ENCODE data around the gene C16orf95.
"Not testable (repeated sequence)": the region's sequence is repeated elsewhere in the genome, so short reads cannot be mapped to it uniquely, and the experiment has no call there.

The C16orf95 gene

DNA sequence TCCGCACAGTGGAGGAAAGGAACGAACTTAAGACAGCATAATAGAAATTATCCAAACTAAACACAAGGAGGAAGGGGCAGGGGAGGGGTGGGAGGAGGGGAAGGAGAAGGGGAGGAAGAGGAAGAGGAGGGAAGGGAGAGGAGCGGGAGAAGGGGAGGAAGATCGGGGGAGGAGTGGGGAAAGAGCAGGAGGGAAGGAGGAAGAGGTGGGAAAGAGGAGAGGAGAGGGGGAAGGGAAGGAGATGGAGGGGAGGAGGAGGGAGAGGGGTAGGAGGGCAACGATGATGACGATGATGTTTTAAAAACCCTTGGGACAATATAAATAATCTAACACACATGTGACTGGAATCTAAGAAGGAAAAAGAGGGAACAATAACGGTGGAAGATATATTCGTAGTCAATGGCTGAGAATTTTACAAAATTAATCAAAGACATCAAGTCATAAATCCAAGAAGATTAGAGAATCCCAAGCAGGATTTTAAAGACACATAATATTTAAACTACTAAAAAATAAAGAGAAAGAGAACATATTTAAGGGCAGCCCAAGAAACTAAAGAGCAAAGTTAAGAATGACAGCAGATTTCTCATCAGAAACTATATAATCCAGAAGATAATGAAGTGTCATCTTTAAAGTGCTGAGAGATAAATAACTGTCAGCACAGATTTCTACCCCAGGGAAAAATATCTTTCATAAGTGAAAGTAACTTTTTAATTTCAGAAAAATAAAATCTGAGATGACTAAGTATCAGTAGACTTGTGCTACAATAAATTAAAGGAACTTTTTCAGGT is 30.2 kb downstream of the C16orf95 start:
- DNase-seq (ENCODE audit: low spot score) = no peak

DNA sequence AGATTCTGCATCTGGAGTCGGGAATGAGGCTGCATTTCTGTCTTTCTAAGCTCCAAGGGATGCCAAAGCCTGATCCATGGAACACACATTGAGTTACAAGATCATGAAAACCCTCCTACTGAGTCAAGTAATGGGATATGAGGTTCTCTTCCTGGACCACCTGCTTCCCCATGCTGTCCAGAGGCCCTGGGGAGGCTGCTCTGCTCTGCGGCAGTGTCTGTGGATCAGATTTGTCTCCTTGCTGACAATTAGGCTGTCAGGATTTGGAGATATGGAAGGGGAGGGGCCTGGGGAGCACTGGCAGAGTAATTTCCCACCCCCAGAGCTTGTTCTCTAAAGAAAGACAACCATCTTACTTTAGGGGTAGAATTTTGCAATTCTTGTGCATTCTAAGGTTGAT is 33.0 kb downstream of the C16orf95 start:
- DNase-seq (ENCODE audit: low spot score) = no peak

DNA sequence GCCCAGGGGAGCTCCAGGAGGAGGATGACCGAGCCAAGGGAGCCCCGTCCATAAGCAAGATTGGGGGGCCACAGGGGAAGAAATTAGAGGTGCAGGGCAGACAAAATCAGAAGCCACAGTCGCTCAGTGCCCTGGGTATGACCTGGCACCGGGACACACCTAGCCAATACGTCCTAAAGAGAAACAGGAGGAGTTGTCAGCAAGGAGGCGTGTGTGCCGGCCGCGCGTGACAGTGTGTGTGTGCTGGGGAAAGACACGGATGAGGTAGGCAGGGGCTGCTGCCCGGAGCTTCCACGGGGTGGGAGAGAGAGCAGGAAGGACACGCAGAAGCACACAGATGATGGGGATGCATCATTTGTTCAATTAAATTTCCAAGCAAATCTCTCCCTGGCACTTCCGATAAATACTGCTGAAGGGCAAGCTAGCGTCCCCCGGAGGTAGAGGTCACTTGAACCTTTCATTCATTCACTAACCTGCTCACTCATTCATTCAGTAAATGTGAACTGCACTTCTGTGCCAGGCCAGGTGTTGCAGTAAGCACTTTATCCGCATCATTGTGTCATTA is 38.0 kb downstream of the C16orf95 start:
- DNase-seq (ENCODE audit: low spot score) = no peak

DNA sequence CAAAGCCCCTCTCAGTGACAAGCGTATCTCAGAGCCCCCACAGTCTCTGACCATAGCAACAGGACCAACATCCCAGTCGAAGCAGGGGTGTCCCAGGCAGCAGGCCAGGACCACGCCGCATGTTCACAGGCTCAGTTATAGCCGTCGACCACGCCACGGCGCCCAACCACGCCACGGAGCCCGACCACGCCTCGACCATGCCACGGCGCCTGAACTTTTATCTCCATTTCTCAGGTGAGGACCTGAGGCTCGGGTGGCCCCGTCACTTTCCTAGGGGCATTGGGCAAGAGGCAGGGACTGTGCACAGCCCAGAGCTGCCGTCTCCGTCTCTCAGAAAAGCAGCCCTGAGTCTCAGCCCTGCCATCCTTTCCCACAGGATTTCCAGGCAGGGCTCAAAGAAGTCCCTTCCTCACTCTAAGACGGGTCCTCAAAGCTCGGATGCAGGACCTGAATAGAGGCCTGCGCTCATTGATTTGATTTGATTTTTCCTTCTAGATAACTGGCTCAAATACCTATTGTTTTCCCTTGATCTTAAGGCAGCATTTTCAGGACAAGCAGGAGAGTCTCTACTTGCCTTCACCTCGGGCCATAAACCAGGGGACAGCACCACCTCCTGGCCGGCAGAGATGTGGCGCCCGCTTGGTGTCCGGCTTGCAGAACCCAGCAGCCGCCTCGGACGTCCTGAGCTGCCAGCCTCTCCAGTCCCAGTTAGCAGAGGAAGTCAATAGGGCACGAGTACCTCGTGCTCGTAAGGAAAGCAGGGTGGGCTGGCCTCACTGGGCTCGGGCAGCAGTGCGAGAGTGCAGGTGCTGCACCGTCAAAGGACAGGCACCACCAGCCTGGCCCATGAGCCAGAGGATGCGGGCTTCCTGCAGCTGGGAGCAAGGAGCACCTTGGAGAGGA is 38.8 kb downstream of the C16orf95 start:
- peak; percentile 81 for DNase-seq (ENCODE audit: low spot score)

DNA sequence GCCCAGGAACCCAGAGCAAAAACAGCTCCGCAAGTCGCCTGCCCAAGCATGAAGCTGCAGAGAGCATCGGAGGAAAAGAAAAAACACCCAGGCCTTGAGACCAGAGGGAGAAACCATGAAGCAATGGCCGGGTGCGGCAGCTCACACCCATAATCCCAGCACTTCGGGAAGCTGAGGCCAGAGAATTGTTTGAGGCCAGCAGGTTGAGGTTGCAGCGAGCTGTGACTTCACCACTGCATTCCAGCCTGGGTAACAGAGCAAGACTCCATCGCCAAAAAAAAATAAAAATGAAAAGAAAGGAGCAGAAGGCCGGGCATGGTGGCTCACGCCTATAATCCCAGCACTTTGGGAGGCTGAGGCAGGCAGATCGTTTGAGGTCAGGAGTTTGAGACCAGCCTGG is 40.3 kb downstream of the C16orf95 start:
- no peak for DNase-seq (ENCODE audit: low spot score)

DNA sequence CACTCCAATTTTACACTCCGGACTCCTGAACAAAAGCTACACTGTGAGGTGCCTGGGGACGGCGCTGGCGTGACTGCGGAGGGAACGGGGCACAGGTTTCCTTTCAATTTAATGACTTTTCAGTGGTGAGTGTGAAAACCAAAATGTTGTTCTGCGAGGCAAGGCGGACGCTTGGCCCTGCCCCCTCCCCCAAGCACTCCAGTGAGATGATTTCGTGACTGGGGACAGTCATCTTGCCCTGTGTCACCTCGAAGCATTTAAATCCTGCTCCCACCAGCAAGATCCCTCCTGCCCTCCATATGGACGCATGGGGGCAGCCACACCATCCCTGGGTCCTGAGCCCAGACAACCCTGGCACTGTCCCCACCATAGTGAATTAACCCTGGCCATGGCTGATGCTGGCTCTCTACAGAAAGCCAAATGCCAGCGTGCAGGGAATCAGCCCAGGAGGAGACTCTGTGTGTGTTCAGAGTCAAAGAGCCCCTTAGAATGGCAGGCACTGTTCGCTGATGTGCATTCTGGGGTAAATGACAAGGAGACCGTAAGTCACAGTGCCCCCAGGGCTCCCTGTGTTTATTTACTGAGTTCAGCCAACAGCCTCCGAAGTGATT is 41.0 kb downstream of the C16orf95 start:
- DNase-seq (ENCODE audit: low spot score) = no peak

DNA sequence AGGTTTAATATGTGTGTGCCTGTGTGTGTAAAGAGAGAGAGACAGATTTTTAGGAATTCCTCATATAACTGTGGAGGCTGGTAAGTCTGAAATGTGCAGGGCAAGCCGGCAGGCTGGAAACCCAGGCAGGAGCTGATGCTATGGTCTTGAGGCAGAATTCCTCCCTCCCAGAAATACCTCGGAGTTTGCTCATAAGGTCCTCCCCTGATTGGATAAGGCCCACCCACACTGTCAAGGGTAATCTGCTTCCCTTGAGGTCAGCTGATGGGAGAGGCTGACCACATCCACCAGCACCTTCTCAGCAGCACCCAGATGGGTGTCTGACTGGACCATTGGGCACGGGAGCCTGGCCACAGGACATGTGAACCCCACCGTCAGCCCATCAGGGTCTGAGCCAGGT is 42.4 kb downstream of the C16orf95 start:
- DNase-seq (ENCODE audit: low spot score) = no peak

DNA sequence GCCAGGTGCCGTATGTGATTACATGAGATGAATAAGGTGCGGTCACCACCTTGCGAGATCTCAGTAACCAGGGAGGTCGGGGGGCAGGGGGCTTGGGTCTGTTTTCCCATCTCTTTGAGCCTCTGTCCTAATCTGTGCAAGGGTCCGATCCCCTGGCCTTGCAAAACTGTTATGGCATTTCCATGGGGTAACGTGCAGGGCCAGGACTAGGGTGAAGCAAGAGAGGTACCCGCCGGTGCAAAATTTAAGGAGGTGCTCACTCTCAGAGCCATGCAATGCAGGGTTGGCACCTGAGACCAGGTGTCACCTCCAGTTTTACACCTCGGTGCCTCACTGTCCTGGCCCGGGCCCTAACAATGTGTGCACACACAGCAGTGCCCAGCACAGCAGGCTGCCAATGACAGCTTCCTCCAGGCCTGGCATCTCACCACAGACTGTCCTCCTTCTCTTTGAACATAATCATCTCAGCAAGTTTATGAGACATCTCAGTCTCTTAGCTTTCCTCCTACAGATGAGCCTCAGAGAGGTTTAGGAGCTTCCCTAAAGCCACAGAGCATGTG is 43.6 kb downstream of the C16orf95 start:
- DNase-seq (ENCODE audit: low spot score) = no peak

DNA sequence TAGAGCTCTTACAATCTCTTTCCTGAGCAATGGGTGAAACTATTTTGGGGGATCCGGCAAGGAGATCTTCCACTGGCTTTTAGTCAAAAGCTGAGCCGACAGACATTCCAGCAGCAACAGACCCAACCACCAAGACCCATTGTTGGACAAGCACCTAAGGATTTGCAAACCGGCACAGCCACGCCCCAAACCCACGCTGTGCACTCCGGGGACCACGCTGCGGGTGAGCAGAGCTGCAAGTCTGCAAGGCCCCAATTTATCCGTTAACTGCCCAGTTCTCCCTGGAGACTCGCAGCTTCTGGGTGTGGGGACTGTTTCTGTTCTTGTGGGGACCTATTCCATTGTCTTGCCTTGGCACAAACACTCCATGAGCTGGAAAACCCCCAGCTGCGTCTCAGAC is 45.9 kb downstream of the C16orf95 start:
- DNase-seq (ENCODE audit: low spot score) = no peak

DNA sequence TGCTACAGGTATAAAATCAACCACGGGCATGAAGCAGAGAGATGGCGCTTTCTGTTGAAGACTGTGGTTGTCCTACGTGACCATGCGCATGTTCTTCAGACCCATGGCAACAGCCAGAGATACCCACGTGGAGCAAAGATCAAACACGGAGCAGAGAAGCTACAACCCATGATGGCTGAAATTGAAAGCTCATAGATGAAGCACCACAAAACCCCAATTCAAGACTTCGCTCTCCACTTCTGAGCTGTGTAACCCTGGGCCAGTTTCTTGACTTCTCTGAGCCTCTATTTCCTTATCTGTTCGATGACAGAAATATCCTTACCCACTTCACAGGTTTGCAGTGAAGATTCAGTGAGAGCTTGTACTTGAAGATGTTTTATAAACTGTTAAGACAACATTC is 49.6 kb downstream of the C16orf95 start:
- no peak for DNase-seq (ENCODE audit: low spot score)

DNA sequence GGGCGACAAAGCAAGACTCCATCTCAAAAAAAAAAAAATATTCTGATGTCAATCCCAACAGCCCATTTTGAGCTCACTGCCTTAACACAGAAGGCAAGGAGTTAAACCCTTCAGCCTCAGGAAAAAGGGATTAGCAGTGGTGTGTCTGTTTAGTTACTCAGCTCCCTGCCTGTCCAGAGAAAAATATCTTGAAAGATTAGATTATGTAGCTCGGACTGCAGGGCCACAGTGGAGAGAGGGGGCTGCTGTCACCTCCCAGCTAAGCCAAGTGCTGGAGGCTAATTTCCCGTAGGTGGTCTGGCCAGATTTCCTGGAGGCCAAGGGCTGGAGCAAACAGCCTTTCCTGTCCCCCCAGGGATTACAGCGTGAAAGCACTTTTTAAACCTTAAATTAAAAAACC is 50.3 kb downstream of the C16orf95 start:
- DNase-seq (ENCODE audit: low spot score) = no peak

DNA sequence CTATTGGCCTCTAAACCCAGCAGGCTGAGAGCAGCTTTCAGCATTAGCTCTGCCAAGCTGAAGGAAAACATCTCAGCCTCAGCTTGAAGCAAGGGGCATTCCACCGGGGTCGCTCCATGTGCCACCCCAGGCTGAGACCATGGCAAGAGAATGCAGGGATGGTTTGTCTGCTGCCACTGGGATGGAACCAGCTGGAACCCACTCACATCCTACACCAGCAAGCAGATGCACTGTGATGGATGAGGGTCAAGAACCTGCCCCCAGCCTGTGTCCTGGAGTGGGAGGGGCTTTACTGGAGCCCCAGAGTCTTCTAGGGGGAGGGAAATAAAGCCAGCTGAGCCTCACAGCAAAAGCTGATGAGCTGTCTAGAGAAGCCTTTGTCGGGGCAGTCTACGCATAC is 51.9 kb downstream of the C16orf95 start:
- DNase-seq (ENCODE audit: low spot score) = no peak

DNA sequence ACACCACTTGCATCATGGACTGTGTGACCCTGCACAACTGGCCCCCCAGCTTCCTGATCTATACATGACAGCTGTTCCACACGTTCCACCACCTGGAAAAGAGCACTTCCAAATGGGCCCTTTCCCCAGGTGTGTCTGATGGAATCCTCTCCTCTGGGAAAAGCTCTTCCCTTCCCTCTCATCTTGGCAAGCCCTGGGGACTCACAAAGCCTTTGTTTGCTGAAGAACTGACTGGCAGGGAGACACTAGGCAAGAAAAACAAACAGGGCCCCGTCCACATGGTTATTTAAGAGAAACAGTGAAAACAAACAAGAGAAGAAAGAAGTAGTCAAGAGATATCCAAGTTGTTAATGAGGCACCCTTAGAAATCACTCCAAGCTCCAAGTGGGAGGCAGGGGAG is 52.6 kb downstream of the C16orf95 start:
- no peak for DNase-seq (ENCODE audit: low spot score)

DNA sequence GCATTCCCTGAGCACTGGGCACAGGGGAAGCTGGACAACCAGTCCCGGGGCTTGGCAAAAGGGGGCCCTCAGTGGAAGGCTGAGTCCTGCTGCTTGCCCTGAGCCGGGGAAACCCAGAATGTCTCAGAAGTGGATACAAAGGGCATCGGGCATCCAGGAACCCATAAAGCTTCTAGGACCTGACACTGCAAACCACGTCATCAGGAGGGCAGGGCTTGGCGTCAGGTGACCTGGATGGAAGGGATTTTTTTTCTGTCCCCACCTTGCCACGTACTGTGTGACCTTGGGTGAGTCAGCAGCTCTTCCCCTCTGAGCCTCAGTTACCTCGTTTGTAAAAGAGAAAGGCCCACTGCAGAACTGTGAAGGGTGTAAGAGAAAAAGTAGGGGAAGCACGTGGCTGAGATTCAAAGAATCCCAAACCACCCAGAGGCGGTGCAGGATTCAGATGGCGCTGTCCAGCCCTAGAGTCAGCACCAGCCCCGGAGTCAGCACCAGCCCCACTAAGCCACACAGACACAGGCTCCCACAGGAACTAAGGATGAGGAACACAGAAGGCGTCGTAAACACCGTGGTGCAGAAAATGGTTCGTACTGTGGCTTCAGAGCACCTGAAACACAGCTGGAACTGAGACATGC is 53.7 kb downstream of the C16orf95 start:
- no peak for DNase-seq (ENCODE audit: low spot score)

DNA sequence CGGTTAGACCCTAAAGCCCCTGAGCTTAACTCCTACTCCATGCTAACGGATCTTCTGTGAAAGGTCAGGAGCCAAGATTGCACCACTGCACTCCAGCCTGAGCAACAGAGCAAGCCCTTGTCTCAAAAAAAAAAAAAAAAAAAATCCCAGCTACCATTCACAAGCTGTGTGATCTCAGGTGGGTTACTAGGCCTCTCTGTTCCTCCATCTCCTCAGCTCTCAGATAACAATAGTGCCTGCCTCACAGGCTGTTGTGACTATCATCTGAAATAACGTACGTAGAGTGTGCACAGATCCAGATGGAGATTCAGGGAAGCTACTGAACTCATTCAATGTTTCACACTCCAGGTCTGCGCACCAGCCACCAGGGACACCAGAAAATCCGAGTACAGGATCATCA is 57.8 kb downstream of the C16orf95 start:
- no peak for DNase-seq (ENCODE audit: low spot score)

DNA sequence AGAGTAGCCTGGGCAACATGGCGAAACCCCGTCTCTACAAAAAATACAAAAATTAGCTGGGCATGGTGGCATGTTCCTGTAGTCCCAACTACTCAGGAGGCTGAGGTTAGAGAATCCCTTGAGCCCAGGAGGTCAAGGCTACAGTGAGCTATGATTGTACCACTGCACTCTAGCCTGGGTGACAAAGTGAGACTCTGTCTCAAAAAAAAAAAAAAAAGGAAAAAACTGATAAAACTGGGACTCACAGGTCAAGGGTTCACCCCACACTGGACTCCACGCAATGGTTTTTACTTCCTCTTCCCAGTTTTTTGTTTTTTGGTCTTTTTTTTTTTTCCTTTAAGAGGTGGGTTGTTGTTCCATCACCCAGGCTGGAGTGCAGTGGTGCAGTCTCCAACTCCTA is 58.5 kb downstream of the C16orf95 start:
- DNase-seq (ENCODE audit: low spot score) = not testable (repeated sequence)

DNA sequence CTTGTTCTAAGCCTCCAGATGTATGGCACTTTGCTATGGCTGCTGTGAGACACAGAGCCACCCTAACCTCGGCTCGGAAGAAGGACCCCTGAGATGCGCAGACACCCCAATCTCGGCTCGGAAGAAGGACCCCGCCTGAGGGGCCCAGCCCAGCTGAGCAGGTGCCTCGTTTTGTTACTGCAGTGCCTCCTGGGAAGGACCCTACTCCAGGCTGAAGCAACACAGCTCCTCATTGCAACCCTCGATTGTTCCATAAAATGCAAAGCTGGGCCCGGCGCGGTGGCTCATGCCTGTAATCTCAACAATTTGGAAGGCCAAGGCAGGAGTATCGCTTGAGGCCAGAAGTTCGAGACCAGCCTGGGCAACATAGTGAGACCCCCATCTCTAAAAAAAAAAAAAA is 61.3 kb downstream of the C16orf95 start:
- no peak for DNase-seq (ENCODE audit: low spot score)

DNA sequence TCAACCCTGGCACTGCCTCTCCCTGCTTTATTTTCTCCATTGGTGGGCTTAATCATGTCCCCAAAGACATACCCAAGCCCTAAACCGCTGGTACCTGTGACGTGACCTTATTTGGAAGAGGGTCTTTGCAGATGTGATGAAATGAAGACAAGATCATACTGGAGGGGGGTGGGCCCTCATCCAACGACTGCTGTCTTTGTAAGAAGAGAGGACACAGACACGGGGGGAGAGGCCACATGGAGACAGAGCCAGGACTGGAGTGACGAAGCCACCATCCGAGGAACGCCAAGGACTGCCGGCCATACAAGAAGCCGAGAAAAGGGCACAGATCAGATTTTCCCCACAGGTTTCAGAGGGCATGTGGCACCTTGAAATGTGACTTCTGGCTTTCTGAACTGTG is 62.5 kb downstream of the C16orf95 start:
- DNase-seq (ENCODE audit: low spot score) = no peak

DNA sequence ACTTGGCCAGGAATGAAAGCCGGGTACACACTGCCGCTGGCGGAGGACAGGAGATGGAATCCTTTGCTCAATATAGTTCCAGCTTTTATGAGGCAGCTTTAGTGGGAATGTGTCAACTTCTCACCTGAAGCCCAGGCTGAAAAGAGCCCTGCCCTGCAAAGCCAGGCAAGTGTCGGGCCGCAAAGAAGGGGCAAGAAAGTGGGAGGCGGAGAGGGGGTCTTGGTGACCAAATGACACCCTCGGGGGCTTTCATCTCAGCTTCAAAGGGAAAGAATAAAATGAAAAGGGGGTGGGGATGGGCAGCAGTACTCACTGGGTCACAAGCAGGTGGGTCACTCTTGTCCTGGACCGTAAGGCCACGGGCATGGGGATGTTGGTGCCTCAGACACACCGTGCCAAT is 62.9 kb downstream of the C16orf95 start:
- no peak for DNase-seq (ENCODE audit: low spot score)

DNA sequence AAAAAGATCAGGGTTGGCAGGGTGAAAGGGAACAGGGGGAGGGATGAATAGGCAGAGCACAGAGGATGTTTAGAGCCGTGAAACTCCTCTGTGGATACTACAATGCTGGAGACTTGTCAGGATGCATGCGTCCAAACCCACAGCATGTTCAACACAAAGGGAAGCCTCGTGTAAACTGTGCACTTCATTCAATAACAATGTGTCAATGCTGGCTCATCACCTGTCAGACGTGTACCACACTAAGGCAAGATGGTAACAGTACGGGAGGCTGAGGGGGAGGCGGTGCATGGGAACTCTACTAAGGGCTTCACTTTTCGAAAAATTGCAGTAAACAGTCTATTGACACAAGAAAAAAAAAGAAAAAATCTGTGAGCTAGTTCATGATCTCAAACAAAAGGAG is 63.7 kb downstream of the C16orf95 start:
- no peak for DNase-seq (ENCODE audit: low spot score)
